Dendritic cell treated with granulocyte-macrophage colony-stimulating factor and Interleukin-4, amounts not matched to agents 40 ng/mL and 50 ng/mL, for 4 days (primary cell): ENCODE results near the gene TRMO.

ENCODE experiments used
- H3K27ac Mint-ChIP-seq: one replicate; pipeline ENCODE4 v1.8.0; 2022; ENCODE audit warnings: mild to moderate bottlenecking, mixed read lengths
- H3K27me3 Mint-ChIP-seq: one replicate; pipeline ENCODE4 v1.8.0; 2022; ENCODE audit warnings: mild to moderate bottlenecking, mixed read lengths
- H3K36me3 Mint-ChIP-seq: one replicate; pipeline ENCODE4 v1.8.0; 2022; ENCODE audit warnings: low read depth, mixed read lengths
- H3K4me1 Mint-ChIP-seq: one replicate; pipeline ENCODE4 v1.8.0; 2022; ENCODE audit warnings: low read depth, mixed read lengths
- H3K4me3 Mint-ChIP-seq: one replicate; pipeline ENCODE4 v1.8.0; 2022; ENCODE audit warnings: mild to moderate bottlenecking, moderate library complexity, mixed read lengths
- H3K9me3 Mint-ChIP-seq: one replicate; pipeline ENCODE4 v1.8.0; 2022; ENCODE audit warnings: mixed read lengths
- intact Hi-C: fragments of 100-400 bp; cut with micrococcal nuclease; formaldehyde crosslinking; loops from one replicate; pipeline ENCODE4 v1.15.0; 2022

Gene TRMO

GRCh38 chr9:97906236-97906831 lies 16.0 kb downstream of the TRMO start:
- no peaks in the 10 kb centered on the region for H3K9me3 Mint-ChIP-seq
- H3K27me3 Mint-ChIP-seq: no peaks in the 10 kb centered on the region
- peak overlapping the region; percentile 89 for H3K27ac Mint-ChIP-seq
- H3K4me3 Mint-ChIP-seq: peak overlapping the region; percentile 51
- peaks cover 59% of the 10 kb centered on the region for H3K36me3 Mint-ChIP-seq
- intact Hi-C loops: loop anchor here (1.0 to 10.0 kb wide), 2 partner anchors 16 to 192 kb away; partner anchors contain the start of gene TRMO
- H3K4me1 Mint-ChIP-seq: peaks cover 46% of the 10 kb centered on the region

- H3K27me3 Mint-ChIP-seq: no peaks in the 10 kb centered on the region
- peaks cover 52% of the 10 kb centered on the region for H3K36me3 Mint-ChIP-seq
- no peak overlapping the region for H3K4me3 Mint-ChIP-seq
- H3K27ac Mint-ChIP-seq: peak overlapping the region; percentile 89
- intact Hi-C loops: loop anchor here (10.0 kb wide), 1 partner anchor 190 kb away; no protein-coding TSS in a partner anchor
- no peaks in the 10 kb centered on the region for H3K9me3 Mint-ChIP-seq
- H3K4me1 Mint-ChIP-seq: peaks cover 48% of the 10 kb centered on the region
Measured at GRCh38 chr9:97905228-97905627, 17.1 kb downstream of the TRMO start.

- intact Hi-C loops: loop anchor here (10.0 kb wide), 1 partner anchor 190 kb away; no protein-coding TSS in a partner anchor
- Mint-ChIP-seq H3K27me3 (no peaks in the 10 kb centered on the region), H3K4me3 (no peak overlapping the region), H3K27ac (peak overlapping the region; percentile 89), H3K4me1 (peaks cover 48% of the 10 kb centered on the region), H3K36me3 (peaks cover 52% of the 10 kb centered on the region), H3K9me3 (no peaks in the 10 kb centered on the region)
Measured at GRCh38 chr9:97904725-97905124, 17.6 kb downstream of the TRMO start.

- Mint-ChIP-seq H3K4me3 (no peak overlapping the region), H3K27me3 (no peaks in the 10 kb centered on the region), H3K4me1 (peaks cover 41% of the 10 kb centered on the region), H3K36me3 (peaks cover 51% of the 10 kb centered on the region), H3K27ac (no peak overlapping the region), H3K9me3 (no peaks in the 10 kb centered on the region)
- intact Hi-C loops: loop anchor here (10.0 kb wide), 1 partner anchor 188 kb away; no protein-coding TSS in a partner anchor
Measured at GRCh38 chr9:97903177-97903576, 19.1 kb downstream of the TRMO start.

GRCh38 chr9:97900738-97901565 lies 21.3 kb downstream of the TRMO start:
- Mint-ChIP-seq H3K36me3 (peaks cover 50% of the 10 kb centered on the region), H3K27me3 (no peaks in the 10 kb centered on the region), H3K9me3 (no peaks in the 10 kb centered on the region), H3K27ac (no peak overlapping the region), H3K4me3 (no peak overlapping the region), H3K4me1 (peaks cover 26% of the 10 kb centered on the region)
- intact Hi-C loops: loop anchor here (10.0 kb wide), 1 partner anchor 186 kb away; no protein-coding TSS in a partner anchor

GRCh38 chr9:97900103-97900737 lies 22.1 kb downstream of the TRMO start:
- Mint-ChIP-seq H3K4me1 (peaks cover 25% of the 10 kb centered on the region), H3K9me3 (no peaks in the 10 kb centered on the region), H3K36me3 (peaks cover 57% of the 10 kb centered on the region), H3K27ac (no peak overlapping the region), H3K27me3 (no peaks in the 10 kb centered on the region), H3K4me3 (no peak overlapping the region)
- intact Hi-C loops: loop anchor here (10.0 kb wide), 1 partner anchor 185 kb away; no protein-coding TSS in a partner anchor

GRCh38 chr9:97895695-97896332 lies 26.5 kb downstream of the TRMO start:
- Mint-ChIP-seq H3K27ac (peak overlapping the region; percentile 36), H3K9me3 (no peaks in the 10 kb centered on the region), H3K36me3 (peaks cover 34% of the 10 kb centered on the region), H3K27me3 (no peaks in the 10 kb centered on the region), H3K4me1 (peaks cover 12% of the 10 kb centered on the region), H3K4me3 (no peak overlapping the region)
- intact Hi-C loops: no loop called here

- H3K4me1 Mint-ChIP-seq: peaks cover 16% of the 10 kb centered on the region
- peak overlapping the region; percentile 36 for H3K27ac Mint-ChIP-seq
- H3K36me3 Mint-ChIP-seq: peaks cover 29% of the 10 kb centered on the region
- no peaks in the 10 kb centered on the region for H3K27me3 Mint-ChIP-seq
- no peak overlapping the region for H3K4me3 Mint-ChIP-seq
- no peaks in the 10 kb centered on the region for H3K9me3 Mint-ChIP-seq
- intact Hi-C loops: no loop called here
Measured at GRCh38 chr9:97895211-97895610, 27.1 kb downstream of the TRMO start.

- Mint-ChIP-seq H3K27ac (no peak overlapping the region), H3K4me1 (peaks cover 21% of the 10 kb centered on the region), H3K9me3 (no peaks in the 10 kb centered on the region), H3K4me3 (no peak overlapping the region), H3K27me3 (no peaks in the 10 kb centered on the region), H3K36me3 (peaks cover 9% of the 10 kb centered on the region)
- intact Hi-C loops: no loop called here
Measured at GRCh38 chr9:97892421-97892820, 29.9 kb downstream of the TRMO start.

- intact Hi-C loops: no loop called here
- H3K27me3 Mint-ChIP-seq: no peaks in the 10 kb centered on the region
- H3K4me1 Mint-ChIP-seq: peaks cover 21% of the 10 kb centered on the region
- no peak overlapping the region for H3K4me3 Mint-ChIP-seq
- H3K9me3 Mint-ChIP-seq: no peaks in the 10 kb centered on the region
- H3K36me3 Mint-ChIP-seq: peaks cover 9% of the 10 kb centered on the region
- no peak overlapping the region for H3K27ac Mint-ChIP-seq
Measured at GRCh38 chr9:97891736-97892135, 30.6 kb downstream of the TRMO start.

- Mint-ChIP-seq H3K27ac (no peak overlapping the region), H3K9me3 (no peaks in the 10 kb centered on the region), H3K4me3 (no peak overlapping the region), H3K36me3 (peaks cover under 1% of the 10 kb centered on the region), H3K4me1 (peaks cover 11% of the 10 kb centered on the region), H3K27me3 (no peaks in the 10 kb centered on the region)
- intact Hi-C loops: no loop called here
Measured at GRCh38 chr9:97889941-97890887, 32.1 kb downstream of the TRMO start.

- Mint-ChIP-seq H3K27me3 (peaks cover 26% of the 10 kb centered on the region), H3K9me3 (no peaks in the 10 kb centered on the region), H3K36me3 (no peaks in the 10 kb centered on the region), H3K27ac (no peak overlapping the region), H3K4me1 (peaks cover 17% of the 10 kb centered on the region), H3K4me3 (no peak overlapping the region)
- intact Hi-C loops: no loop called here
Measured at GRCh38 chr9:97880336-97880735, 42.0 kb downstream of the TRMO start.

- H3K36me3 Mint-ChIP-seq: no peaks in the 10 kb centered on the region
- H3K27me3 Mint-ChIP-seq: peaks cover 44% of the 10 kb centered on the region
- no peak overlapping the region for H3K4me3 Mint-ChIP-seq
- intact Hi-C loops: no loop called here
- no peak overlapping the region for H3K27ac Mint-ChIP-seq
- H3K4me1 Mint-ChIP-seq: peaks cover 17% of the 10 kb centered on the region
- no peaks in the 10 kb centered on the region for H3K9me3 Mint-ChIP-seq
Measured at GRCh38 chr9:97876061-97876460, 46.2 kb downstream of the TRMO start.
